Amniotic stem cell (primary cell): Measurements from ENCODE around the gene FCN3.

ENCODE experiments used
- DNase-seq: peaks from one replicate; lab custom pipeline; 2025; lab: John Stamatoyannopoulos, UW

FCN3 gene

GRCh38 chr1:27380224-27380623 lies 5.6 kb upstream of the FCN3 start:
- no peak for DNase-seq

- DNase-seq: no peak
Measured at GRCh38 chr1:27379564-27380122, 5.0 kb upstream of the FCN3 start.

- DNase-seq: no peak
Measured at GRCh38 chr1:27377760-27378495, 3.3 kb upstream of the FCN3 start.

GRCh38 chr1:27372808-27373690 lies 1.6 kb downstream of the FCN3 start:
- no peak for DNase-seq

GRCh38 chr1:27372022-27372807 lies 2.4 kb downstream of the FCN3 start:
- no peak for DNase-seq

GRCh38 chr1:27368869-27369582 lies 5.6 kb downstream of the FCN3 start:
- no peak for DNase-seq

- no peak for DNase-seq
Measured at GRCh38 chr1:27367160-27367650, 7.4 kb downstream of the FCN3 start.

GRCh38 chr1:27366411-27367159 lies 8.0 kb downstream of the FCN3 start, which contains the start of gene MAP3K6:
Gene MAP3K6, minus strand, starts transcription at chr1:27366961. Its CDS starts 364 bp downstream, at chr1:27366597.
- DNase-seq: peak; percentile 63

GRCh38 chr1:27366113-27366410 lies 8.6 kb downstream of the FCN3 start:
- DNase-seq: no peak

GRCh38 chr1:27365372-27366112 lies 9.1 kb downstream of the FCN3 start:
- peak; percentile 83 for DNase-seq

- DNase-seq: no peak
Measured at GRCh38 chr1:27364696-27365371, 9.8 kb downstream of the FCN3 start.

GRCh38 chr1:27363766-27364695 lies 10.6 kb downstream of the FCN3 start:
- no peak for DNase-seq

- DNase-seq: no peak
Measured at GRCh38 chr1:27361553-27361952, 13.1 kb downstream of the FCN3 start.

GRCh38 chr1:27361044-27361402 lies 13.6 kb downstream of the FCN3 start:
- DNase-seq: no peak

GRCh38 chr1:27360159-27361043 lies 14.2 kb downstream of the FCN3 start:
- no peak for DNase-seq

- DNase-seq: no peak
Measured at GRCh38 chr1:27359822-27360158, 14.8 kb downstream of the FCN3 start.

- no peak for DNase-seq
Measured at GRCh38 chr1:27358928-27359313, 15.7 kb downstream of the FCN3 start.
